GM18909 (cell line): ENCODE results near the gene PACSIN2.

ENCODE experiments used
- ATAC-seq: cut with Tn5 transposase; IDR thresholded peaks from one replicate; pipeline ENCODE4 v1.9.1; 2021; ENCODE audit warnings: mild to moderate bottlenecking; ENCODE audit not compliant: unreplicated experiment, poor library complexity

The PACSIN2 gene

GRCh38 chr22:42913874-42914510, 101.0 kb downstream of the PACSIN2 start:
- ATAC-seq = no peak

GRCh38 chr22:42912059-42912458, 102.9 kb downstream of the PACSIN2 start:
- ATAC-seq = no peak

- no peak for ATAC-seq
Observed at GRCh38 chr22:42910221-42910942, 104.6 kb downstream of the PACSIN2 start.

GRCh38 chr22:42909363-42910058, 105.4 kb downstream of the PACSIN2 start:
- ATAC-seq = no peak

GRCh38 chr22:42908374-42908746, 106.6 kb downstream of the PACSIN2 start:
- no peak for ATAC-seq

- no peak for ATAC-seq
Observed at GRCh38 chr22:42907404-42908373, 107.3 kb downstream of the PACSIN2 start.

GRCh38 chr22:42906605-42907348, 108.2 kb downstream of the PACSIN2 start:
- ATAC-seq = no peak

- ATAC-seq = no peak
Observed at GRCh38 chr22:42905702-42906183, 109.2 kb downstream of the PACSIN2 start.

- no peak for ATAC-seq
Observed at GRCh38 chr22:42905217-42905616, 109.7 kb downstream of the PACSIN2 start.

GRCh38 chr22:42904050-42904449, 110.9 kb downstream of the PACSIN2 start:
- no peak for ATAC-seq

GRCh38 chr22:42902875-42903510, 112.0 kb downstream of the PACSIN2 start:
- no peak for ATAC-seq

- no peak for ATAC-seq
Observed at GRCh38 chr22:42901790-42902508, 113.0 kb downstream of the PACSIN2 start.

GRCh38 chr22:42897960-42898359, 117.0 kb downstream of the PACSIN2 start:
- ATAC-seq = no peak

- ATAC-seq = no peak
Observed at GRCh38 chr22:42895541-42895981, 119.4 kb downstream of the PACSIN2 start.

- ATAC-seq = no peak
Observed at GRCh38 chr22:42895087-42895486, 119.9 kb downstream of the PACSIN2 start.

GRCh38 chr22:42893371-42894150, 121.4 kb downstream of the PACSIN2 start:
- no peak for ATAC-seq

- no peak for ATAC-seq
Observed at GRCh38 chr22:42892571-42893316, 122.2 kb downstream of the PACSIN2 start.
